ENCODE measurements around the gene PTGES3.
A peak's percentile ranks its signal among the peaks of the same experiment; 100 is the strongest.

PTGES3 gene

DNA sequence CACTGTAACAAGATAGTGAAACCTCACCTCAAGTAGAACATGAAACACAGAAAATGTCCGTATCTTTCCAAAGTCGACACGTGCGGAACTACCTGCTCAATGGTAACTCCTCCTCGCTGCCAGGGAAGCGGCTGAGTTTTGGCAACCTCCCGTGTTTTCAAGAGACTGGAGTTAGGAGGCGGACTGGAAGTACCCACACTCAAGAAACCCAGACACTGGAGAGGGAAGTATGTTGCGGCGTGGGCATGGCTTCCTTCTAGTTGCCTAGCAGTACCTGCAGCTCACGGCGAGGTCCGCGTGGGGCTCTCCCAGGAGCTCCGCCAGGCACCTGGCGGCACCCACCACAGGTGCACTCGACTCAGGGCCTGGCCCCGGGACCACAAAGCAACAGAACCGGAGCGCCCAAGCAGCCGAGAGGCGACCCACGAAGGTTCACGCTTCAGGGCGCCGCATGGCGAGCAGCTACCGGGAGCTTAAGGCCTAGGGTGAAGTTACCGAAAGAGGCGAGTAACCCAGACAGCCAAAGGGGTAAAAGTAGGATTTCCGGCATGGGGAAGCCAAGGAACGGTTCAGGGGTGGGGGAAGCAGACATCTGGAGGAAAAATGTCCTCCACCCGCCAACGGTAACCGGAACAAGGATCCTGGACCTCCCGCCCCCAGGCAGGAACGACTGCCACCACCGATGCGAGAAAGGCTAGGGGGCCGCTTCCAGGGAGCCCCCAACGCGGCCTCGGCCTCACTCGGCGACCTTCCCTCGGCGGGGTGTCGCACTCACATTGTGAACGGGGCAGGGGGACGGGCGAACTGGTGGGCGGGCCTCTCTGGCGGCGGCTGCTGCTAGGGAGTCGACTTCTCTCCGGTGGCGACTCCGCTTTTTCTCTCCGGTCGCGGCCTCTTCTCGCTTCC is 608 bp downstream of the PTGES3 start:
- peaks cover 21% of the 10 kb centered on the region for H3K4me1 Mint-ChIP-seq (ENCODE audit: low read depth)
- H3K27me3 Mint-ChIP-seq (ENCODE audit: low read depth), result no peaks in the 10 kb centered on the region
- H3K36me3 Mint-ChIP-seq (ENCODE audit: low read depth), result peaks cover 40% of the 10 kb centered on the region
- peak; percentile 50 for DNase-seq (ENCODE audit: low spot score)
- H3K27ac Mint-ChIP-seq, result peak overlapping the region; percentile 100
- peak overlapping the region; percentile 100 for H3K4me3 Mint-ChIP-seq
- H3K9me3 Mint-ChIP-seq, result no peaks in the 10 kb centered on the region

DNA sequence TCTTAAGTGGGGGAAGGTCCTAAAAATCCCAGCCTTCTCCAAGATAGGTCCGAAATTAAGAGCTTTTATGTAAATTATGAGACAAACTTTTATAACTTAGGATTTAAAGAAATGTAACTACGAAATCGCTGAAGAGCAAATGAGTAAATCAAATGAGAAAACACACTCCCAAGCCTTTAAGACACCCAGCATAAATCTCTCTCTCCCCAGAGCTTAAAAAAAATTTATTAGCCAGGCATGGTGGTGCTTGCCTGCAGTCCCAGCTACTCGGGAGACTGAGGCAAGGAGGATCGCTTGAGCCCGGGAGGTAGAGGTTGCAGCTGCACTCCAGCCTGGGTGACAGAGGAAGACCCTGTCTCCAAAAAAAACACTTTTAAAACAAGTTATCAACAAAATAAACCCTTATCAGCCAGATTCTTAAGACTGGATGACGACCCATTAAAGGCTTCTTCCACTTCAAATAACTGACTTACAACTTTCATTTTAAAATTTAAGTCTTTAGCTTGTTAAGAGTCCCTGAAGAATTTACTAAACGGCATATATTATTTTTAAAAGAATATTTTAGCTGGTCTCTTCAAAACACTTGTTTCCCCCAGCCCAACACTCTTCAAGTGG is 3.2 kb downstream of the PTGES3 start:
- Mint-ChIP-seq H3K4me3 (peak overlapping the region; percentile 100), H3K27me3 (ENCODE audit: low read depth) (no peaks in the 10 kb centered on the region), H3K4me1 (ENCODE audit: low read depth) (peaks cover 28% of the 10 kb centered on the region), H3K9me3 (no peaks in the 10 kb centered on the region), H3K27ac (peak overlapping the region; percentile 96), H3K36me3 (ENCODE audit: low read depth) (peaks cover 54% of the 10 kb centered on the region)
- no peak for DNase-seq (ENCODE audit: low spot score)

DNA sequence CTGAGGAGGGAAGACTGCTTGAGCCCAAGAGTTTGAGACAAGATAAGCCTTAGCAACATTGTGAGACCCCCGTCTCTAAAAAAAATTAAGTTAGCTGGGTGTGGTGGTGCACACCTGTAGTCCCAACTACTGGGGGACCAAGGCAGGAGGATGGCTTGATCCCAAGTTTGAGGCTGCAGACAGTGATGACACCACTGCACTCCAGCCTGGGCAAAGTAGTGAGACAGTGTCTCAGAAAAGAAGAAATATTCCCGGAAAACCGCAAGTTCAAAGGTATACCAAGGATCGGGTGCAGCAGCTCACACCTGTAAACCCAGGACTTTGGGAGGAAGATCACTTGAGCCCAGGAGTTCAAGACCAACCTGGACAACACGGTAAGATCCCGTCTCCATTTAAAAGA is 5.8 kb downstream of the PTGES3 start:
- Mint-ChIP-seq H3K27me3 (ENCODE audit: low read depth) (no peaks in the 10 kb centered on the region), H3K4me3 (peak overlapping the region; percentile 57), H3K27ac (peak overlapping the region; percentile 52), H3K4me1 (ENCODE audit: low read depth) (peaks cover 37% of the 10 kb centered on the region), H3K36me3 (ENCODE audit: low read depth) (peaks cover 70% of the 10 kb centered on the region), H3K9me3 (no peaks in the 10 kb centered on the region)
- no peak for DNase-seq (ENCODE audit: low spot score)

DNA sequence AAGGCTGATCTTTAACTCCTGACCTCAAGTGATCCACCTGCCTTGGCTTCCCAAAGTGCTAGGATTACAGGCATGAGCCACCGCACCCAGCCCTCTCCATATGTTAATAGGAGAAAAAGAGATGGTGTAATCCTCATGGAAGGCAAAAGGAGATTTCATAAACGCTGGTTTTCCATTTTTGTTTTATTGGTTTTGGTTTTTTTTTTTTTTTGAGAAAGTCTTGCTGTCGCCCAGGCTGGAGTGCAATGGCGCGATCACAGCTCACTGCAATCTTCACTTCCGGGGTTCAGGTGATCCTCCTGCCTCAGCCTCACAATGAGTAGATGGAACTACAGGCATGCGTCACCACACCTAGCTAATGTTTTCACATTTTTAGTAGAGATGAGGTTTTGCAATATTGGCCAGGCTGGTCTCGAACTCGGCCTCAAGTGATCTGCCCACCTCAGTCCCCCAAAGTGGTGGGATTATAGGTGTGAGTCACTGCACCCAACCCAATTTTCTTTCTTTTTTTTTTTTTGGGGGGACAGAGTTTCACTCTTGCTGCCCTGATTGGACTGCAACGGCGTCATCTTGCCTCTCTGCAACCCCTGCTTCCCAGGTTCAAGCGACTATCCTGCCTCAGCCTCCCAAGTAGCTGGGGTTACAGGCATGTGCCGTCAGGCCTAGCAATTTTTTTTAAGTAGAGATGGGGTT is 8.1 kb downstream of the PTGES3 start:
- DNase-seq (ENCODE audit: low spot score), result no peak
- Mint-ChIP-seq H3K4me3 (no peak overlapping the region), H3K4me1 (ENCODE audit: low read depth) (peaks cover 38% of the 10 kb centered on the region), H3K27ac (peak overlapping the region; percentile 1), H3K36me3 (ENCODE audit: low read depth) (peaks cover 62% of the 10 kb centered on the region), H3K9me3 (no peaks in the 10 kb centered on the region), H3K27me3 (ENCODE audit: low read depth) (no peaks in the 10 kb centered on the region)

DNA sequence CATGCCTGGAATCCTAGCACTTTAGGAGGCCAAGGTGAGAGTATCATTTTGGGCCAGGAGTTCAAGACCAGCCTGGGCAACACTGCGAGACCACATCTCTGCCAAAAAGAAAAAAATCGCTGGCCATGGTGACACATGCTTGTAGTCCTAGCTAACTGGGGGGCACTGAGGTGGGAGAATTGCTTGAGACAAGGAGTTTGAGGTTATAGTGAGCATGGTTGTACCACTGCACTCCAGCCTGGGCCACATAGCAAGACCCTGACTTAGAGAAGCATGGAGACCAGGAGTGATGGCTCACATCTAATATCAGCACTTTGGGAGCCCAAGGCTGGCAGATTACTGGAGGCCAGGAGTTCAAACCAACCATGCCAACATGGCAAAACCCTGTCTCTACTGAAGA is 9.2 kb downstream of the PTGES3 start:
- DNase-seq (ENCODE audit: low spot score), result no peak
- Mint-ChIP-seq H3K27me3 (ENCODE audit: low read depth) (no peaks in the 10 kb centered on the region), H3K36me3 (ENCODE audit: low read depth) (peaks cover 54% of the 10 kb centered on the region), H3K27ac (peak overlapping the region; percentile 41), H3K4me1 (ENCODE audit: low read depth) (peaks cover 26% of the 10 kb centered on the region), H3K4me3 (no peak overlapping the region), H3K9me3 (no peaks in the 10 kb centered on the region)

DNA sequence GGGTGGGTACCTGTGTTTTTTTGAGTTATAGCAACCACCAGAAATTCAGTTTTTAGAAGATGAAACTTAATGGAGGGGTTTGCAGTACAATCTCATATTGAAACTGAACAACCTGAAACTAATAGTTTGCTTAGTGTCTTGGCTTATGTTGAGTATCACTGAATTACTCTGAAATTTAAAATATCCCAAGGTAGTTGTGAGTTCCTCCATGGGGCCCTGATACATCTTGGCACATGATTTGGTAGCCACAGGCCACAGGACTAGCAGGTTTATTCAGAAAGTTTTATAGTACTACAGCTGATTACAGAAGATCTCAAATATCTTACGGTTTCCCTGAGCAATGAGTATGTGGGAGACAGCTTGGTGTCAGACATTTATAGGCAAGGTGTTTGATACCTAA is 10.4 kb downstream of the PTGES3 start:
- Mint-ChIP-seq H3K36me3 (ENCODE audit: low read depth) (peaks cover 55% of the 10 kb centered on the region), H3K9me3 (no peaks in the 10 kb centered on the region), H3K4me1 (ENCODE audit: low read depth) (peaks cover 28% of the 10 kb centered on the region), H3K4me3 (no peak overlapping the region), H3K27me3 (ENCODE audit: low read depth) (no peaks in the 10 kb centered on the region), H3K27ac (no peak overlapping the region)
- no peak for DNase-seq (ENCODE audit: low spot score)

DNA sequence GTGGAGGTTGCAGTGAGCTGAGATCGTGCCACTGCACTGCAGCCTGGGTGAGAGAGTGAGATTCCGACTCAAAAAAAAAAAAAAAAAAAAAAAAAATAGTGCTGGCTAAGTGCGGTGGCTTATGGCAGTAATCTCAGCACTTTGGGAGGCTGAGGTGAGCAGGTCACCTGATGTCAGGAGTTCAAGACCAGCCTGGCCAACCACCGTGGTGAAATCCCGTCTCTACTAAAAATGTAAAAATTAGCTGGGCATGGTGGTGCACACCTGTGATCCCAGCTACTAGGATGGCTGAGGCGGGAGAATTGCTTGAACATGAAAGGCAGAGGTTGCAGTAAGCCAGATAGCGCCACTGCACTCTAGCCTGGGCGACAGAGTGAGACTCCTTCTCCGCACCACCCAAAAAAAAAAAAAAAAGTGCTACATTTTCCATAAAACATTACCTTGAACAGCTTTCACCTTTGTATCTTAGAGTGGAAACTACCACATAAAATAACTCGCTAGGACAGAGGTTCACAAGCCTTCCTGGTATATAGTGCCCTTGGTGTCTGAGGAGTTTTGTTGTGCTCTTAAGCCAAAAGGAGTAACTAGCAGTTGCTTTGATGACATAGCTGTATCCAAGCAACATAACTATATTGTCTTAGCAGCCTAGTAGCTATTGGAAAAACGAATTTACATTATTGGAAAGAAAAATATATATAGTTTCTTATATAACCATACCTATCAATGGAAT is 11.1 kb downstream of the PTGES3 start:
- Mint-ChIP-seq H3K36me3 (ENCODE audit: low read depth) (peaks cover 55% of the 10 kb centered on the region), H3K9me3 (no peaks in the 10 kb centered on the region), H3K27ac (no peak overlapping the region), H3K4me1 (ENCODE audit: low read depth) (peaks cover 29% of the 10 kb centered on the region), H3K27me3 (ENCODE audit: low read depth) (no peaks in the 10 kb centered on the region), H3K4me3 (no peak overlapping the region)
- DNase-seq (ENCODE audit: low spot score), result no peak

DNA sequence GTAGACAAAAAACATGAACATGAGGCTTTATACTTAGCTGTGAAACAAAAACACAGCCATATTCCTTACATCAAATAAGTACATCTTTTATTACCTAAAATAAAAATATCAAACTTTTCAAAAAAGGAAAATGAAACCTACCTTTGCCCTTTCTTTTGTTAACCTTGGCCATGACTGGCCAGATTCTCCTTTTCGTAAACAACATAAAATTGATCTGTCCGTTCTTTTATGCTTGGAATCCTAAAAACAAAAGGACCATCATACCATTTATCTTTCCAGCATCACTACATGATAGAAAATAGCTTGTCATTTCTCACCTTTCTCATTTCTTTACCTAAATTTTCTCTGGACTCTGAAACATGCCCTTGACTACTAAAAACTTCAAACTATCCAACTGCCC is 16.5 kb downstream of the PTGES3 start:
- Mint-ChIP-seq H3K9me3 (no peaks in the 10 kb centered on the region), H3K4me3 (no peak overlapping the region), H3K27me3 (ENCODE audit: low read depth) (no peaks in the 10 kb centered on the region), H3K4me1 (ENCODE audit: low read depth) (peaks cover 21% of the 10 kb centered on the region), H3K36me3 (ENCODE audit: low read depth) (peaks cover 57% of the 10 kb centered on the region), H3K27ac (no peak overlapping the region)
- DNase-seq (ENCODE audit: low spot score), result no peak

DNA sequence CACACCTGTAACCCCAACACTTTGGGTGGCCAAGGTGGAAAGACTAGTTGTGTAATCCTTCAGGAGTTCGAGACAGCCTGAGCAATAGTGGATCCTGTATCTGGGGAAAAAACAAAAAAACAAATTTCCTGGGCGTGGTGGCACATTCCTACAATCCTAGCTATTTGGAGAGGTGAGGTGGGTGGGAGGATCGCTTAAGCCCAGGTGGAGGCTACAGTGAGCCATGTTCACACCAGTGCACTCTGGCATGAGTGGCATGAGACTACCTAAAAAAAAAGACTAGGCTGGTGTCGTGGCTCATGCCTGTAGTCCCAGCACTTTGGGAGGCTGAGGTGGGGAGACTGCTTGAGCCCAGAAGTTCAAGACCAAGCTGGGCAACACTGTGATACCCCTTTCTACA is 17.2 kb downstream of the PTGES3 start:
- Mint-ChIP-seq H3K9me3 (no peaks in the 10 kb centered on the region), H3K27me3 (ENCODE audit: low read depth) (no peaks in the 10 kb centered on the region), H3K36me3 (ENCODE audit: low read depth) (peaks cover 63% of the 10 kb centered on the region), H3K4me1 (ENCODE audit: low read depth) (peaks cover 19% of the 10 kb centered on the region), H3K27ac (no peak overlapping the region), H3K4me3 (no peak overlapping the region)
- DNase-seq (ENCODE audit: low spot score), result no peak

DNA sequence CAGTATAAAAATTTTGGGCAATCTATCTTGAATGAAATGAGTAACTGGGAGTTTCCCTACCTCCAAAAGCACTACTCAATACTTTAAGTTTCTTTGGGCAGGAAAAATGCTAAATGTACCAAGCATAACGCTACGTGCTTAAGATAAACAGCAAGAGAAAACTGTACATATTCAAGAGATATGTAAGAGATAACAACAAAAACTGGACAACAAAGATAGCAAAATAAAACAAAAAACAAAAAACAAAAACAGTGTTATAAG is 20.0 kb downstream of the PTGES3 start:
- Mint-ChIP-seq H3K36me3 (ENCODE audit: low read depth) (peaks cover 73% of the 10 kb centered on the region), H3K27me3 (ENCODE audit: low read depth) (no peaks in the 10 kb centered on the region), H3K9me3 (no peaks in the 10 kb centered on the region), H3K27ac (no peak overlapping the region), H3K4me3 (no peak overlapping the region), H3K4me1 (ENCODE audit: low read depth) (peaks cover 20% of the 10 kb centered on the region)
- DNase-seq (ENCODE audit: low spot score), result no peak

DNA sequence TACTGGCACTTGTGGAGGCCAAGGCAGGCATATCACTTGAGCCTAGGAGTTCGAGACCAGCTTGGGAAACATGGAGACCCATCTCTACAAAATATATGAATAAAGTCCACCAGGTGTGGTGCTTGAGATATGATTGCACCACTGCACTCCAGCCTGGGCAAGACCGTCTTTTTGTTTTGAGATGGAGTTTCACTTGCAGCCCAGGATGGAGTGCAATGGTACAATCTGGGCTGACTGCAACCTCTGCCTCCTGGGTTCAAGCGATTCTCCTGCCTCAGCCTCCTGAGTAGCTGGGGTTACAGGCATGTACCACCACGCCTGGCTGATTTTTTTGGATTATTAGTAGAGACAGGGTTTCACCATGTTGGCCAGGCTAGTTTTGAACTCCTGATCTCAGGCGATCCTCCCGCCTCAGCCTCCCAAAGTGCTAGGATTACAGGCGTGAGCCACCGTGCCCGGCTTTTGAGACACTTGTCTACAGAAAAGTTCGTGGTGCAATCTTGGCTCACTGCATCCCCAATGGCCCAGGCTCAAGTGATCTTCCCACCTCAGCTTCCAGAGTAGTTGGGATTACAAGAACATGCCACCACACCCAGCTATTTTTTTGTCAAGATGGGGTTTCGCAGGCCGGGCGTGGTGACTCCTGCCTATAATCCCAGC is 26.0 kb downstream of the PTGES3 start:
- no peaks in the 10 kb centered on the region for H3K9me3 Mint-ChIP-seq
- peaks cover 44% of the 10 kb centered on the region for H3K36me3 Mint-ChIP-seq (ENCODE audit: low read depth)
- H3K27me3 Mint-ChIP-seq (ENCODE audit: low read depth), result no peaks in the 10 kb centered on the region
- DNase-seq (ENCODE audit: low spot score), result no peak
- H3K4me1 Mint-ChIP-seq (ENCODE audit: low read depth), result peaks cover 7% of the 10 kb centered on the region
- no peak overlapping the region for H3K4me3 Mint-ChIP-seq
- H3K27ac Mint-ChIP-seq, result peak overlapping the region; percentile 26

DNA sequence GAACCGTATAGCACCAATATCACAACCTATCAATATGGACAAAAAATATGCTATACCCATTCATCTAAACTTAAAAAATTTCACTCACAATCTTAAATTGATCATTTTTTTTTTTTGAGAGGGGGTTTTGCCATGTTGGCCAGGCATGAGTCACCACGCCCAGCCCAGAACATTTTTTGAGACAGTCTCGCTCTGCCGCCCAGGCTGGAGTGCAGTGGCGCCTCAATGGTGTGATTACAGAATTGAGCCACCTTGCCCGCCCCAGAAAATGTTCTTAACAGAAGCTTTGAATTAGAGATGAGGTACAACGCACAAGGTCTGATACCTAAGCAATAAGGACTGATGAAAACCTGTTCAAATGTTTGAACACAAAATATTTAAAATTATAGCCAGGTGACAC is 26.5 kb downstream of the PTGES3 start:
- H3K4me3 Mint-ChIP-seq, result no peak overlapping the region
- H3K27ac Mint-ChIP-seq, result no peak overlapping the region
- no peaks in the 10 kb centered on the region for H3K27me3 Mint-ChIP-seq (ENCODE audit: low read depth)
- no peaks in the 10 kb centered on the region for H3K9me3 Mint-ChIP-seq
- peaks cover 43% of the 10 kb centered on the region for H3K36me3 Mint-ChIP-seq (ENCODE audit: low read depth)
- no peak for DNase-seq (ENCODE audit: low spot score)
- peaks cover 7% of the 10 kb centered on the region for H3K4me1 Mint-ChIP-seq (ENCODE audit: low read depth)

DNA sequence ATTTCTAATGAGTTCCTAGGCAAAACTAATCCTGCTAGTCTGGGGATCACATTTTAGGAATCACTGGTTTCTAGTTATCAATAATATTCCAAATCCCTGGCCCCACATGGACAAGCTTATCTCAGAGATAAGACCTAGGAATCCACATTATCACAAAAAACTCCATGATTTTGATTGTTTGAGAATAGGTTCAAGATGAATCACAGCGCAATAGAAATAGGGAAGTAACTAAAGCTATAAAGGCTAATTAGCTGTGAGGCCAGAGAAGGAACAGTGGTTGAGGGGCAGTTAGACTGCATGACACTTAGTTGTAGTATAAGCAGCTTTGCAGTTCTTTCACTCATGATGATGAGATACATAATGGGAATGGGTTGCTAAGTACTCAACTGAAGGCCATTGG is 29.2 kb downstream of the PTGES3 start:
- H3K9me3 Mint-ChIP-seq, result peaks cover 8% of the 10 kb centered on the region
- H3K4me1 Mint-ChIP-seq (ENCODE audit: low read depth), result peaks cover 5% of the 10 kb centered on the region
- DNase-seq (ENCODE audit: low spot score), result no peak
- H3K4me3 Mint-ChIP-seq, result no peak overlapping the region
- no peaks in the 10 kb centered on the region for H3K27me3 Mint-ChIP-seq (ENCODE audit: low read depth)
- H3K36me3 Mint-ChIP-seq (ENCODE audit: low read depth), result peaks cover 28% of the 10 kb centered on the region
- no peak overlapping the region for H3K27ac Mint-ChIP-seq
